Esophagus muscularis mucosa (tissue), 4 donors: Measurements from ENCODE around the gene CCDC6. TPM values are rescaled to one million over a fixed set of nuclear protein-coding genes. Genes with fewer than 3 reads are reported as not detected.

Experiments used
- DNase-seq: peaks from one replicate; pipeline ENCODE4 v3.0.0-alpha.2; 2017; ENCODE audit errors: extremely low spot score
- H3K27ac ChIP-seq, 4 donors: fragments of 200-600 bp; sonication (generic); replicated peaks in 1 of 4; 1 replicate in 3 of 4; 2 replicates in 1 of 4; pipeline ENCODE4 v1.5.1; 2016 to 2019; ENCODE audit warnings: mild to moderate bottlenecking in 1 of 4
- H3K27me3 ChIP-seq, 4 donors: fragments of 200-600 bp; sonication (generic); one replicate each; pipeline versions ENCODE4 v1.5.1 to v1.6.0; 2016 to 2019
- H3K36me3 ChIP-seq, 4 donors: fragments of 200-600 bp; sonication (generic); one replicate each; pipeline ENCODE4 v1.5.1; 2016 to 2019
- H3K4me1 ChIP-seq, 4 donors: fragments of 200-600 bp; sonication (generic); one replicate each; pipeline ENCODE4 v1.5.1; 2016 to 2019
- H3K4me3 ChIP-seq, 4 donors: fragments of 200-600 bp; sonication (generic); 1 replicate in 2 of 4; 2 replicates in 2 of 4; pipeline ENCODE4 v1.5.1; 2016 to 2019; ENCODE audit warnings: mild to moderate bottlenecking in 4 of 4, moderate library complexity in 1 of 4
- H3K9me3 ChIP-seq, 4 donors: fragments of 200-600 bp; sonication (generic); 1 replicate in 3 of 4; 2 replicates in 1 of 4; pipeline ENCODE4 v1.5.1; 2016 to 2019
- EP300 ChIP-seq: sonication (generic); formaldehyde crosslinking; IDR thresholded peaks from one replicate; pipeline ENCODE4 v1.6.1; 2017; ENCODE audit warnings: antibody characterized with exemption
- POLR2A ChIP-seq: fragments of 450-650 bp; IDR thresholded peaks from one replicate; pipeline ENCODE4 v1.6.1; 2017; ENCODE audit warnings: antibody characterized with exemption, moderate library complexity, mild to moderate bottlenecking, low read depth
- POLR2AphosphoS5 ChIP-seq, 2 donors: sonication (generic); formaldehyde crosslinking; IDR thresholded peaks; one replicate each; pipeline ENCODE4 v1.6.1; 2017; ENCODE audit warnings: antibody characterized with exemption in 2 of 2
- WGBS: methylation state at CpG from one replicate; pipeline ENCODE4 v1.1.5; 2018; 5-methylcytosine and 5-hydroxymethylcytosine counted together
- intact Hi-C: fragments of 100-400 bp; cut with DNase I; formaldehyde crosslinking; loops from one replicate; pipeline ENCODE4 v1.15.1; 2023
- total RNA-seq, 4 donors: library from RNA; depleted of rRNA; stranded (reverse); fragments of >200 nt; gene quantifications; one replicate each; pipeline versions ENCODE4 v1.1.0 to v1.2.1, GENCODE V29; 2016
- TF ChIP-seq, protein P1 (sequence below), 3 experiments: fragments of 200-600 bp in 2 of 3; fragments of 450-650 bp in 1 of 3; sonication (generic) in 2 of 3; IDR thresholded peaks; one replicate each; pipeline ENCODE4 v1.5.1; 2017 to 2019; ENCODE audit warnings: antibody characterized with exemption in 3 of 3, mild to moderate bottlenecking in 2 of 3, moderate library complexity in 1 of 3

The CCDC6 gene
- total RNA-seq, 4 donors from 2014 or later = 41.4 to 71.0 (median 57.2) TPM

DNA sequence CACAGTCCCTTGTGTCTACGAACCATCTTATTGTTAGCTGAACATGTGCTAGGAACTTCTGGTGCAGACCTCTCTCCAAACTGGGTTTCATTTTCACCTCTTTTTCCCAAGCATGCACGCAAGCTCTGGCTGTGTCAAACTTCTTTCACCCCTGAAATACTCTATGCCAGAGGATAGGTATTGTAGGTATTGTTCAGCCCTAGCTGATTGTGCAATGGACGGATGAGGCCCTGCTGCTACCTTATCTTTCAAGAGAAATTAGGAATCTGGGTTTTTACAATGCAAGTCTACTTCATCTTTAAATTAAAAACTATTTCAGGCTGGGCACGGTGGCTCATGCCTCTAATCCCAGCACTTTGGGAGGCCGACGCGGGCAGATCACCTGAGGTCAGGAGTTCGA lies 124.8 kb downstream of the CCDC6 start:
- 88% methylated on average over 8 of the region's 8 CpGs for WGBS
- intact Hi-C loops = no loop called here
- no peak for DNase-seq

GRCh38 chr10:59779756-59780533 lies 126.4 kb downstream of the CCDC6 start:
- intact Hi-C loops = no loop called here
- Histone ChIP-seq H3K4me1 (no peaks in the 10 kb centered on the region), H3K9me3 (no peaks in the 10 kb centered on the region), H3K4me3 (no peak overlapping the region), H3K27me3 (no peaks in the 10 kb centered on the region), H3K27ac (no peak overlapping the region), H3K36me3 (no peaks in the 10 kb centered on the region)
- WGBS = 88% methylated on average over 6 of the region's 6 CpGs
- no peak for DNase-seq
- TF ChIP-seq POLR2A (no peak), EP300 (no peak), POLR2AphosphoS5 (IDR thresholded peaks at IDR 0.05) (no peak)
- TF ChIP-seq, protein P1, sequence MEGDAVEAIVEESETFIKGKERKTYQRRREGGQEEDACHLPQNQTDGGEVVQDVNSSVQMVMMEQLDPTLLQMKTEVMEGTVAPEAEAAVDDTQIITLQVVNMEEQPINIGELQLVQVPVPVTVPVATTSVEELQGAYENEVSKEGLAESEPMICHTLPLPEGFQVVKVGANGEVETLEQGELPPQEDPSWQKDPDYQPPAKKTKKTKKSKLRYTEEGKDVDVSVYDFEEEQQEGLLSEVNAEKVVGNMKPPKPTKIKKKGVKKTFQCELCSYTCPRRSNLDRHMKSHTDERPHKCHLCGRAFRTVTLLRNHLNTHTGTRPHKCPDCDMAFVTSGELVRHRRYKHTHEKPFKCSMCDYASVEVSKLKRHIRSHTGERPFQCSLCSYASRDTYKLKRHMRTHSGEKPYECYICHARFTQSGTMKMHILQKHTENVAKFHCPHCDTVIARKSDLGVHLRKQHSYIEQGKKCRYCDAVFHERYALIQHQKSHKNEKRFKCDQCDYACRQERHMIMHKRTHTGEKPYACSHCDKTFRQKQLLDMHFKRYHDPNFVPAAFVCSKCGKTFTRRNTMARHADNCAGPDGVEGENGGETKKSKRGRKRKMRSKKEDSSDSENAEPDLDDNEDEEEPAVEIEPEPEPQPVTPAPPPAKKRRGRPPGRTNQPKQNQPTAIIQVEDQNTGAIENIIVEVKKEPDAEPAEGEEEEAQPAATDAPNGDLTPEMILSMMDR (IDR thresholded peaks at IDR 0.05) = no peak

More for the DNA sequence above, 124.8 kb downstream of the CCDC6 start:
- no peaks in the 10 kb centered on the region for H3K36me3 ChIP-seq
- no peak overlapping the region for H3K4me3 ChIP-seq
- H3K27me3 ChIP-seq = no peaks in the 10 kb centered on the region
- H3K4me1 ChIP-seq = no peaks in the 10 kb centered on the region
- TF ChIP-seq EP300 (no peak), POLR2AphosphoS5 (IDR thresholded peaks at IDR 0.05) (no peak), POLR2A (no peak)
- TF ChIP-seq, protein P1 (IDR thresholded peaks at IDR 0.05) = no peak
- H3K27ac ChIP-seq = no peak overlapping the region
- H3K9me3 ChIP-seq = no peaks in the 10 kb centered on the region

DNA sequence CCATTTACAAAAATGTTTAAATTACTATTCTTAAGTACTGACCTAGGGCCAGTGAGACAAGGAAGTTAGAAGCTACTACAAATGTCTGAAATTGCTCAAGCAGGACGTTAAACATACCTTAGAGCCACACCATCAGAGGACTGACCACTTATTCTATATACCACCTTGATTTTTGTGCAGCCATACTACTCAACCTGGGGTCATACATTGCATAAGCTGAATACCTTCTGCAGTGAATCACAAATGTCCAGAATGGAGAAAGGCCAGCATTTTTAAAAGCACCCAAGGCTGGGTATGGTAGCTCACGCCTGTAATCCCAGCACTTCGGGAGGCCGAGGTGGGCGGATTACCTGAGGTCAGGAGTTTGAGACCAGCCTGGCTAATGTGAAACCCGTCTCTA lies 131.9 kb downstream of the CCDC6 start:
- Histone ChIP-seq H3K36me3 (no peaks in the 10 kb centered on the region), H3K27me3 (no peaks in the 10 kb centered on the region), H3K4me1 (no peaks in the 10 kb centered on the region), H3K27ac (no peak overlapping the region), H3K9me3 (no peaks in the 10 kb centered on the region), H3K4me3 (no peak overlapping the region)
- TF ChIP-seq POLR2A (no peak), EP300 (no peak), POLR2AphosphoS5 (IDR thresholded peaks at IDR 0.05) (no peak)
- TF ChIP-seq, protein P1 (IDR thresholded peaks at IDR 0.05) = no peak
- no peak for DNase-seq
- intact Hi-C loops = no loop called here
- 94% methylated on average over 6 of the region's 6 CpGs for WGBS

DNA sequence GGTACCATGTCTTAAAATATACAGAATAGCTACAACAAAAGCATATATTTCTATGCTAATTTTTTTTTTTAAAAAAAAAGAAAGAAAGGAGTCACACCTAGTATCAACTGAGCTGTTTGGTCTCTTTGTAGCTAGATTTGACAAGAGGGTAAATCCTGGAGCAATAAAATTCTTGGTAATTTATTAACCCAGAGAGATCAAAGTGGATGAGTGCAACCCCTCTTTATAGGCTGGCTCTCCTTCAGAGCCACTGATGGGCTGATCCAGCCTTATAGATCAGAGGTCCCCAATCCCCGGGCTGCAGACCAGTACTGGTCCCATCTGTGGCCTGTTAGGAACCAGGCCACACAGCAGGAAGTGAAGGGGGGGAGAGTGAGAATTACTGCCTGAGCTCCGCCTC lies 133.3 kb downstream of the CCDC6 start:
- no peaks in the 10 kb centered on the region for H3K27me3 ChIP-seq
- H3K27ac ChIP-seq = no peak overlapping the region
- no peaks in the 10 kb centered on the region for H3K9me3 ChIP-seq
- DNase-seq = no peak
- WGBS = 90% methylated on average over 2 of the region's 2 CpGs
- no peak overlapping the region for H3K4me3 ChIP-seq
- H3K4me1 ChIP-seq = no peaks in the 10 kb centered on the region
- intact Hi-C loops = no loop called here
- no peaks in the 10 kb centered on the region for H3K36me3 ChIP-seq
- TF ChIP-seq POLR2AphosphoS5 (IDR thresholded peaks at IDR 0.05) (no peak), EP300 (no peak), POLR2A (no peak)
- TF ChIP-seq, protein P1 (IDR thresholded peaks at IDR 0.05) = no peak
